GM12878 (cell line): ENCODE measurements around the gene MANF.

Experiments used
- CTCF ChIP-seq, 3 experiments: IDR thresholded peaks in 2 of 3; conservative IDR thresholded peaks in 1 of 3; 2 replicates each; pipeline ENCODE4 v1.5.1; 2011; ENCODE audit warnings: low read depth in 3 of 3, low read length in 3 of 3, mild to moderate bottlenecking in 3 of 3, control low read depth in 2 of 3, moderate library complexity in 2 of 3, inconsistent platforms in 1 of 3, mixed read lengths in 1 of 3; ENCODE audit not compliant: control insufficient read depth in 2 of 3, insufficient read depth in 1 of 3; ENCODE audit errors: extremely low read depth in 1 of 3
- NFYA ChIP-seq: IDR thresholded peaks from 2 replicates; pipeline ENCODE4 v1.6.1; 2011; ENCODE audit warnings: low read depth, mild to moderate bottlenecking, low read length, improper control_type of control experiment, borderline replicate concordance
- SMAD5 ChIP-seq: IDR thresholded peaks from 2 replicates; pipeline ENCODE4 v1.6.1; 2016; ENCODE audit warnings: antibody characterized with exemption, low read depth
- TF ChIP-seq, protein P1 (sequence below): fragments of 450-650 bp; IDR thresholded peaks from 2 replicates; pipeline ENCODE4 v1.6.1; 2017; ENCODE audit warnings: mild to moderate bottlenecking

GRCh38 chr3:51362476-51362875 lies 22.6 kb upstream of the MANF start:
- TF ChIP-seq, protein P1, sequence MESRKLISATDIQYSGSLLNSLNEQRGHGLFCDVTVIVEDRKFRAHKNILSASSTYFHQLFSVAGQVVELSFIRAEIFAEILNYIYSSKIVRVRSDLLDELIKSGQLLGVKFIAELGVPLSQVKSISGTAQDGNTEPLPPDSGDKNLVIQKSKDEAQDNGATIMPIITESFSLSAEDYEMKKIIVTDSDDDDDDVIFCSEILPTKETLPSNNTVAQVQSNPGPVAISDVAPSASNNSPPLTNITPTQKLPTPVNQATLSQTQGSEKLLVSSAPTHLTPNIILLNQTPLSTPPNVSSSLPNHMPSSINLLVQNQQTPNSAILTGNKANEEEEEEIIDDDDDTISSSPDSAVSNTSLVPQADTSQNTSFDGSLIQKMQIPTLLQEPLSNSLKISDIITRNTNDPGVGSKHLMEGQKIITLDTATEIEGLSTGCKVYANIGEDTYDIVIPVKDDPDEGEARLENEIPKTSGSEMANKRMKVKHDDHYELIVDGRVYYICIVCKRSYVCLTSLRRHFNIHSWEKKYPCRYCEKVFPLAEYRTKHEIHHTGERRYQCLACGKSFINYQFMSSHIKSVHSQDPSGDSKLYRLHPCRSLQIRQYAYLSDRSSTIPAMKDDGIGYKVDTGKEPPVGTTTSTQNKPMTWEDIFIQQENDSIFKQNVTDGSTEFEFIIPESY = no peak
- TF ChIP-seq NFYA (no peak), CTCF (IDR thresholded peaks at IDR 0.05 in 2 of 3, conservative IDR thresholded peaks at IDR 0.05 in 1 of 3; ENCODE audit: control insufficient read depth in 2 of 3, extremely low read depth in 1 of 3, insufficient read depth in 1 of 3, low read depth in 3 of 3, low read length in 3 of 3) (no peak), SMAD5 (no peak)
